Glutamatergic neuron (in vitro differentiated cells): ENCODE results near the gene HMOX2. TPM values are rescaled to one million over a fixed set of nuclear protein-coding genes. Genes with fewer than 3 reads are reported as not detected.

Source experiments
- DNase-seq: peaks from one replicate; pipeline ENCODE4 v3.0.0; 2022
- H3K27ac Mint-ChIP-seq: one replicate; pipeline ENCODE4 v1.8.0; 2020; ENCODE audit warnings: mild to moderate bottlenecking, mixed read lengths, inconsistent platforms; ENCODE audit not compliant: unreplicated experiment
- H3K27me3 Mint-ChIP-seq: one replicate; pipeline ENCODE4 v1.8.0; 2020; ENCODE audit warnings: mild to moderate bottlenecking, moderate library complexity, mixed read lengths, inconsistent platforms; ENCODE audit not compliant: unreplicated experiment
- H3K36me3 Mint-ChIP-seq: one replicate; pipeline ENCODE4 v1.8.0; 2020; ENCODE audit warnings: mild to moderate bottlenecking, mixed read lengths, inconsistent platforms; ENCODE audit not compliant: unreplicated experiment
- H3K4me1 Mint-ChIP-seq: one replicate; pipeline ENCODE4 v1.8.0; 2020; ENCODE audit warnings: mild to moderate bottlenecking, low read depth, mixed read lengths, inconsistent platforms; ENCODE audit not compliant: unreplicated experiment
- H3K4me3 Mint-ChIP-seq: one replicate; pipeline ENCODE4 v1.8.0; 2020; ENCODE audit warnings: mild to moderate bottlenecking, mixed read lengths, inconsistent platforms; ENCODE audit not compliant: unreplicated experiment
- H3K9me3 Mint-ChIP-seq: one replicate; pipeline ENCODE4 v1.8.0; 2020; ENCODE audit warnings: mild to moderate bottlenecking, moderate library complexity, mixed read lengths, inconsistent platforms; ENCODE audit not compliant: unreplicated experiment
- total RNA-seq: library from RNA; stranded (reverse); fragmentation: NEBNext Ultra II Directional; extraction: Animal tissue kit (Norgen Biotek cat#: 25700); gene quantifications from one replicate; pipeline ENCODE4 v1.2.1, GENCODE V29; 2021; ENCODE audit not compliant: unreplicated experiment
- TF ChIP-seq, protein P1 (sequence below): fragments of 200-600 bp; sonication (generic); IDR thresholded peaks from one replicate; pipeline ENCODE4 v1.5.0; 2021; ENCODE audit not compliant: partially characterized antibody, unreplicated experiment

Gene HMOX2
- total RNA-seq, 1 donor from 2014 or later, result 76.0 TPM

DNA sequence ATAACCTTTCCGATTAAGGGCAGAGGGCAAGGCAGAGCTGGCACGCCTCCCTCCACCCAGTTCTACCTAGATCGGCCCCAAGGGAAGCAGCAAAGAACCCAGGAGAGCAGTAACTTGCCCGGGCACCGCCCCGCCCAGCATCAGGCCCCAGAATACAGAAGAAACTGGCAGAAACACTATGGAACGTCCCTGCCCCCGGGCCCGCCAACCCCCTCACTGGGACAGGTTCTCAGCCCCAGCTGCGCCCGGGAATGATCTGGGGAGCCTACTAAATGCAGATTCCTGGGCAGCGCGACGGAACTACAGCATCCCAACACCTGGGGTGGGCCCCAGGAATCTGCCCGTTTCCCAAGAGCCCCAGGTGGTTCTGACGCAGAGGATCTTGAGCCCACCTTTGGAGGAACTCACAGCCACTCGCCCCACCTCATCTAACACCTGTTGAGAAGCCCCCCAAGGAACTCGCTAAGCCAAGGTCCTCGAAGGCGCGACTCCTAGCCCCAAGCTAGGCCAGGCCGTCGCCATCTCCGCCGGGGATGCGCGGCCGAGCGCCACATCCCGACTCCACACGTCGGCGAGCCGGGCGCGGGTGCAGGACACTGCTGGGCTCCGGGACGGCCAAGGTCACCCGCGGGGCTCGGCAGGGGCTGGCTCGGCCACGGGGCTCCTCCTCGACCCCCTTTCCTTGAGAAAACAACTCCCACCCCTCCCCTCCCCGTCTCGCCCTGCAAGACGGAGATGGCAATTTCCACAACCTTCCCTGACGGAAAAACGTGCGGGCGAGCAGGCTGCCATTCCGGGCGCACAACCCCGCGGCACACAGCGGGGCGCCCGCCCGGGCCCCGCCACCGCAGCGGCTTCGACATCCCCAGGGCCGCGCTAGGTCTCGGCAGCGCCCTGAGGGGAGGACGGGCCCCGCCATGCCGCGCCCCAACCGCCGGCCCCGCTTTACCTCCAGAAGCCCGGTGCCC lies 61.5 kb downstream of the HMOX2 start:
- peaks cover 17% of the 10 kb centered on the region for H3K9me3 Mint-ChIP-seq
- H3K27me3 Mint-ChIP-seq, result peaks cover 7% of the 10 kb centered on the region
- H3K27ac Mint-ChIP-seq, result peak overlapping the region; percentile 77
- H3K4me3 Mint-ChIP-seq, result peak overlapping the region; percentile 86
- DNase-seq, result peak; percentile 42
- TF ChIP-seq, protein P1, sequence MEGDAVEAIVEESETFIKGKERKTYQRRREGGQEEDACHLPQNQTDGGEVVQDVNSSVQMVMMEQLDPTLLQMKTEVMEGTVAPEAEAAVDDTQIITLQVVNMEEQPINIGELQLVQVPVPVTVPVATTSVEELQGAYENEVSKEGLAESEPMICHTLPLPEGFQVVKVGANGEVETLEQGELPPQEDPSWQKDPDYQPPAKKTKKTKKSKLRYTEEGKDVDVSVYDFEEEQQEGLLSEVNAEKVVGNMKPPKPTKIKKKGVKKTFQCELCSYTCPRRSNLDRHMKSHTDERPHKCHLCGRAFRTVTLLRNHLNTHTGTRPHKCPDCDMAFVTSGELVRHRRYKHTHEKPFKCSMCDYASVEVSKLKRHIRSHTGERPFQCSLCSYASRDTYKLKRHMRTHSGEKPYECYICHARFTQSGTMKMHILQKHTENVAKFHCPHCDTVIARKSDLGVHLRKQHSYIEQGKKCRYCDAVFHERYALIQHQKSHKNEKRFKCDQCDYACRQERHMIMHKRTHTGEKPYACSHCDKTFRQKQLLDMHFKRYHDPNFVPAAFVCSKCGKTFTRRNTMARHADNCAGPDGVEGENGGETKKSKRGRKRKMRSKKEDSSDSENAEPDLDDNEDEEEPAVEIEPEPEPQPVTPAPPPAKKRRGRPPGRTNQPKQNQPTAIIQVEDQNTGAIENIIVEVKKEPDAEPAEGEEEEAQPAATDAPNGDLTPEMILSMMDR, result no peak
- H3K36me3 Mint-ChIP-seq, result peaks cover 14% of the 10 kb centered on the region
- H3K4me1 Mint-ChIP-seq, result peaks cover 11% of the 10 kb centered on the region

- peak within 1 kb of the TSS; percentile 70 for H3K27ac Mint-ChIP-seq
- peak; percentile 98 for DNase-seq
- H3K4me3 Mint-ChIP-seq, result peak within 1 kb of the TSS; percentile 86
- H3K4me1 Mint-ChIP-seq, result peaks cover 11% of the 10 kb centered on the region
- peaks cover 6% of the 10 kb centered on the region for H3K27me3 Mint-ChIP-seq
- TF ChIP-seq, protein P1, result no peak
- peaks cover 14% of the 10 kb centered on the region for H3K36me3 Mint-ChIP-seq
- H3K9me3 Mint-ChIP-seq, result peaks cover 17% of the 10 kb centered on the region
Observed at GRCh38 chr16:4538350-4539235, 62.4 kb downstream of the HMOX2 start, which contains the start of gene CDIP1. Gene CDIP1, minus strand, starts transcription at chr16:4538773. Its CDS starts 24,643 bp downstream, at chr16:4514130.

GRCh38 chr16:4539716-4540284 lies 63.6 kb downstream of the HMOX2 start:
- Mint-ChIP-seq H3K9me3 (peaks cover 17% of the 10 kb centered on the region), H3K27me3 (peaks cover 6% of the 10 kb centered on the region)

GRCh38 chr16:4544473-4544872 lies 68.3 kb downstream of the HMOX2 start:
- Mint-ChIP-seq H3K4me1 (no peaks in the 10 kb centered on the region), H3K27me3 (peaks cover 3% of the 10 kb centered on the region)
- TF ChIP-seq, protein P1, result no peak

More at GRCh38 chr16:4539716-4540284, 63.6 kb downstream of the HMOX2 start:
- no peak for DNase-seq
- Mint-ChIP-seq H3K4me1 (peaks cover 11% of the 10 kb centered on the region), H3K36me3 (peaks cover 13% of the 10 kb centered on the region), H3K27ac (peak overlapping the region; percentile 73), H3K4me3 (no peak overlapping the region)
- TF ChIP-seq, protein P1, result no peak

More at GRCh38 chr16:4544473-4544872, 68.3 kb downstream of the HMOX2 start:
- Mint-ChIP-seq H3K9me3 (peaks cover 4% of the 10 kb centered on the region), H3K27ac (no peak overlapping the region), H3K4me3 (no peak overlapping the region), H3K36me3 (peaks cover 9% of the 10 kb centered on the region)
- DNase-seq, result no peak
